Measurements from ENCODE around the gene MBNL1. TPM values are rescaled to one million over a fixed set of nuclear protein-coding genes. Genes with fewer than 3 reads are reported as not detected.

The MBNL1 gene
- polyA plus RNA-seq, 1 donor (not counting 4 experiments of a cell fraction or from before 2014, with no cell fraction given): 58.3 TPM

DNA sequence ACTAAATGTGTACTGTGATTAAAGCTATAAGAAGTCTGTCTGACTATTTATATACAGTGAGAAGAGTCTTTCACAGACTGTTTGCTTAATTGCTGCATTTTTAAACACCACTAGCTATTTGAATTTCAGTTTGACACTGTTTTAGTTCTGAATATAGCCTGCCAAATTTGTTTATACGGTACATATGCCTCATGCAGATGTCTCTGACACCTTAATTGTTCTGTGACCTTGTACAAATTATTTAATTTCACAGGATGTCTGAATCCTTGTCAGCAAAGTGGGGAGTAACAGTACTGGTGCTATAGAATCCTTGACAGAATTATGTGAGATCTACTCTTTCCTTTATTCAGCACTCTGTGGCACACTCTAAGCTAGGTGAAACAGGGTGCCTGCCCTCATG, 125.5 kb downstream of the MBNL1 start:
- H2AFZ ChIP-seq (ENCODE audit: control insufficient read depth, low read length): no peak overlapping the region
- H3K9ac ChIP-seq (ENCODE audit: control insufficient read depth, extremely low read depth, insufficient read depth, low read length): no peak overlapping the region
- no peak overlapping the region for H3K4me3 ChIP-seq (ENCODE audit: control insufficient read depth in 2 of 3, extremely low read depth in 1 of 3, insufficient read depth in 2 of 3, low read depth in 1 of 3, low read length in 3 of 3)
- peaks cover 3% of the 10 kb centered on the region for H3K4me1 ChIP-seq (ENCODE audit: control insufficient read depth, extremely low read depth, insufficient read depth, low read length)
- peaks cover 5 to 12% of the 10 kb centered on the region in 2 experiments for H3K36me3 ChIP-seq (ENCODE audit: control insufficient read depth in 2 of 2, extremely low read depth in 1 of 2, insufficient read depth in 2 of 2, low read length in 2 of 2)
- H3K27ac ChIP-seq (ENCODE audit: control insufficient read depth, insufficient read depth, low read length): no peak overlapping the region
- no peak overlapping the region for H3K4me2 ChIP-seq (ENCODE audit: control insufficient read depth, extremely low read depth, insufficient read depth, low read depth, low read length)
- H3K9me3 ChIP-seq (ENCODE audit: control insufficient read depth, low read depth, low read length): no peaks in the 10 kb centered on the region
- peaks cover 66% of the 10 kb centered on the region for H3K79me2 ChIP-seq (ENCODE audit: control insufficient read depth, insufficient read depth, low read length)
- TF ChIP-seq, protein P1, sequence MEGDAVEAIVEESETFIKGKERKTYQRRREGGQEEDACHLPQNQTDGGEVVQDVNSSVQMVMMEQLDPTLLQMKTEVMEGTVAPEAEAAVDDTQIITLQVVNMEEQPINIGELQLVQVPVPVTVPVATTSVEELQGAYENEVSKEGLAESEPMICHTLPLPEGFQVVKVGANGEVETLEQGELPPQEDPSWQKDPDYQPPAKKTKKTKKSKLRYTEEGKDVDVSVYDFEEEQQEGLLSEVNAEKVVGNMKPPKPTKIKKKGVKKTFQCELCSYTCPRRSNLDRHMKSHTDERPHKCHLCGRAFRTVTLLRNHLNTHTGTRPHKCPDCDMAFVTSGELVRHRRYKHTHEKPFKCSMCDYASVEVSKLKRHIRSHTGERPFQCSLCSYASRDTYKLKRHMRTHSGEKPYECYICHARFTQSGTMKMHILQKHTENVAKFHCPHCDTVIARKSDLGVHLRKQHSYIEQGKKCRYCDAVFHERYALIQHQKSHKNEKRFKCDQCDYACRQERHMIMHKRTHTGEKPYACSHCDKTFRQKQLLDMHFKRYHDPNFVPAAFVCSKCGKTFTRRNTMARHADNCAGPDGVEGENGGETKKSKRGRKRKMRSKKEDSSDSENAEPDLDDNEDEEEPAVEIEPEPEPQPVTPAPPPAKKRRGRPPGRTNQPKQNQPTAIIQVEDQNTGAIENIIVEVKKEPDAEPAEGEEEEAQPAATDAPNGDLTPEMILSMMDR (optimal IDR thresholded peaks at IDR 0.05 in 1 of 3, IDR thresholded peaks at IDR 0.05 in 1 of 3, conservative IDR thresholded peaks at IDR 0.05 in 1 of 3; ENCODE audit: extremely low read depth in 1 of 3, insufficient read depth in 2 of 3, low read length in 3 of 3): no peak
- no peak for TF ChIP-seq EZH2 (IDR thresholded peaks at IDR 0.05; ENCODE audit: low read length)
- no peaks in the 10 kb centered on the region for H4K20me1 ChIP-seq (ENCODE audit: control insufficient read depth, extremely low read depth, insufficient read depth, low read length)
- peaks cover 3% of the 10 kb centered on the region for H3K9me1 ChIP-seq (ENCODE audit: control insufficient read depth, extremely low read depth, insufficient read depth, low read length)
- H3K27me3 ChIP-seq (ENCODE audit: control insufficient read depth, extremely low read depth, insufficient read depth, low read length): no peaks in the 10 kb centered on the region
- dilution Hi-C loops (cut with MboI; ENCODE audit: extremely low pct_ligation_motif_present, low sequenced_read_pairs): no loop called here
- DNase-seq (ENCODE audit: low read depth, low spot score) (no peak), FAIRE-seq (no peak)

DNA sequence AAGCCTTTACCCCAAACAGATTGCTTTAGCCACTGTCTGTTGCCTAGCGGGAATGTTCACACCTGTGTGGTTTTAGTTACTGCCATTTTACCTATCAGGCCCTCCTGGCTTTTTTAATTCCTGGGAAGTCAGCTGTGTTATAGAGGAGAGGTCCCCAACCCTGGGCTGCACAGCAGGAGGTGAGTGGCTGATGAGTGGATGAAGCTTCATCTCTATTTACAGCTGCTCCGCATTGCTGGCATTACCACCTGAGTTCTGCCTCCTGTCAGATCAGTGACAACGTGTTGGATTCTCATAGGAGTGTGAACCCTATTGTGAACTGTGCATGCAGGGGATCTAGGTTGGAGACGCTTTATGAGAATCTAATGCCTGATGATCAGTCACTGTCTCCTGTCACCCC, 127.0 kb downstream of the MBNL1 start:
- no peaks in the 10 kb centered on the region for H3K27me3 ChIP-seq (ENCODE audit: control insufficient read depth, extremely low read depth, insufficient read depth, low read length)
- H3K27ac ChIP-seq (ENCODE audit: control insufficient read depth, insufficient read depth, low read length): no peak overlapping the region
- H4K20me1 ChIP-seq (ENCODE audit: control insufficient read depth, extremely low read depth, insufficient read depth, low read length): no peaks in the 10 kb centered on the region
- dilution Hi-C loops (cut with MboI; ENCODE audit: extremely low pct_ligation_motif_present, low sequenced_read_pairs): no loop called here
- peaks cover 68% of the 10 kb centered on the region for H3K79me2 ChIP-seq (ENCODE audit: control insufficient read depth, insufficient read depth, low read length)
- H3K4me1 ChIP-seq (ENCODE audit: control insufficient read depth, extremely low read depth, insufficient read depth, low read length): no peaks in the 10 kb centered on the region
- H3K36me3 ChIP-seq (ENCODE audit: control insufficient read depth in 2 of 2, extremely low read depth in 1 of 2, insufficient read depth in 2 of 2, low read length in 2 of 2): peaks cover 4 to 6% of the 10 kb centered on the region in 2 experiments
- no peak overlapping the region for H3K4me3 ChIP-seq (ENCODE audit: control insufficient read depth in 2 of 3, extremely low read depth in 1 of 3, insufficient read depth in 2 of 3, low read depth in 1 of 3, low read length in 3 of 3)
- DNase-seq (ENCODE audit: low read depth, low spot score): no peak
- no peak overlapping the region for H3K4me2 ChIP-seq (ENCODE audit: control insufficient read depth, extremely low read depth, insufficient read depth, low read depth, low read length)
- H3K9me3 ChIP-seq (ENCODE audit: control insufficient read depth, low read depth, low read length): no peaks in the 10 kb centered on the region
- H3K9ac ChIP-seq (ENCODE audit: control insufficient read depth, extremely low read depth, insufficient read depth, low read length): no peak overlapping the region
- peaks cover 3% of the 10 kb centered on the region for H3K9me1 ChIP-seq (ENCODE audit: control insufficient read depth, extremely low read depth, insufficient read depth, low read length)
- FAIRE-seq: no peak
- TF ChIP-seq, protein P1 (optimal IDR thresholded peaks at IDR 0.05 in 1 of 3, IDR thresholded peaks at IDR 0.05 in 1 of 3, conservative IDR thresholded peaks at IDR 0.05 in 1 of 3; ENCODE audit: extremely low read depth in 1 of 3, insufficient read depth in 2 of 3, low read length in 3 of 3): no peak
- no peak for TF ChIP-seq EZH2 (IDR thresholded peaks at IDR 0.05; ENCODE audit: low read length)
- no peak overlapping the region for H2AFZ ChIP-seq (ENCODE audit: control insufficient read depth, low read length)
